GM21825 (cell line): ENCODE measurements around the gene MAPK6.
"Not testable (repeated sequence)": the region's sequence is repeated elsewhere in the genome, so short reads cannot be mapped to it uniquely, and the experiment has no call there.

Experiments used
- ATAC-seq: cut with Tn5 transposase; IDR thresholded peaks from one replicate; pipeline ENCODE4 v1.9.1; 2021; ENCODE audit warnings: mild to moderate bottlenecking, moderate library complexity; ENCODE audit not compliant: unreplicated experiment

Gene MAPK6

GRCh38 chr15:52042051-52042851 lies 23.2 kb downstream of the MAPK6 start:
- no peak for ATAC-seq

- ATAC-seq: not testable (repeated sequence)
These were observed 26.8 kb downstream of the MAPK6 start for GRCh38 chr15:52045795-52046298.

- not testable (repeated sequence) for ATAC-seq
These were observed 27.5 kb downstream of the MAPK6 start for GRCh38 chr15:52046552-52046951.

- ATAC-seq: no peak
These were observed 31.4 kb downstream of the MAPK6 start for GRCh38 chr15:52050416-52050815.

GRCh38 chr15:52052066-52052935 lies 33.3 kb downstream of the MAPK6 start:
- no peak for ATAC-seq

- ATAC-seq: no peak
These were observed 35.4 kb downstream of the MAPK6 start for GRCh38 chr15:52054381-52054780.

GRCh38 chr15:52054858-52055257 lies 35.8 kb downstream of the MAPK6 start:
- ATAC-seq: not testable (repeated sequence)

GRCh38 chr15:52056001-52056400 lies 37.0 kb downstream of the MAPK6 start:
- no peak for ATAC-seq

- ATAC-seq: no peak
These were observed 37.5 kb downstream of the MAPK6 start for GRCh38 chr15:52056496-52056895.

- ATAC-seq: no peak
These were observed 39.0 kb downstream of the MAPK6 start for GRCh38 chr15:52057996-52058395.

GRCh38 chr15:52060501-52060900 lies 41.5 kb downstream of the MAPK6 start:
- no peak for ATAC-seq

GRCh38 chr15:52066842-52067544 lies 48.0 kb downstream of the MAPK6 start:
- no peak for ATAC-seq

GRCh38 chr15:52067545-52067926 lies 48.5 kb downstream of the MAPK6 start:
- no peak for ATAC-seq

GRCh38 chr15:52068004-52068615 lies 49.1 kb downstream of the MAPK6 start:
- ATAC-seq: no peak

GRCh38 chr15:52069559-52069958 lies 50.5 kb downstream of the MAPK6 start:
- ATAC-seq: no peak

- ATAC-seq: no peak
These were observed 52.6 kb downstream of the MAPK6 start for GRCh38 chr15:52071570-52071969.

GRCh38 chr15:52076889-52077781 lies 58.1 kb downstream of the MAPK6 start:
- peak; percentile 52 for ATAC-seq

GRCh38 chr15:52078197-52078875 lies 59.3 kb downstream of the MAPK6 start:
- ATAC-seq: no peak
